Uterus (tissue), 2 donors: ENCODE data around the gene CTAGE1.

Source experiments
- POLR2A ChIP-seq, 2 donors: fragments of 450-650 bp; IDR thresholded peaks; one replicate each; pipeline ENCODE4 v1.6.1; 2016; ENCODE audit warnings: antibody characterized with exemption in 2 of 2, mild to moderate bottlenecking in 1 of 2, moderate library complexity in 1 of 2
- TF ChIP-seq, protein P1 (sequence below), 4 experiments: fragments of 200-600 bp in 2 of 4; fragments of 450-650 bp in 2 of 4; sonication (generic) in 2 of 4; IDR thresholded peaks; one replicate each; pipeline ENCODE4 v1.5.1; 2016 to 2019; ENCODE audit warnings: antibody characterized with exemption in 4 of 4, mild to moderate bottlenecking in 2 of 4, moderate library complexity in 1 of 4

DNA sequence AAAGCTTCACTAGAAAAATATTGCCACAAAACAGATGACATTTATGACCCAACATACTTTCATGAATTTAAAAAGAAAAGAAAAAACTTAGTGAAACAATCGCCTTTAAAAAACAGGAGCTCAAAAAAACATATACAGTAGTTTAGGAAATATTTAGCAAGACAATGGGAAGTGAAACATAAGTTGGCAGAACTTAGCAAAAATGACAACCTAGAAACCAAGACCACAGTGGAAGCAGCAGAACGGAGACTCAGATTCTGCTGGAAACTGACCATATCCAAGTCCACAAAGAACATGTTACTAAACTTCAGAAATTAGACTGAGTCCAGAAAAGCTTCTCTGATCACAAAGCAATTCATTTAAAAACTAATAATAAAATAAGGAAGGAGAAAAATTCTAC is 41.8 kb upstream of the CTAGE1 start:
- TF ChIP-seq, protein P1, sequence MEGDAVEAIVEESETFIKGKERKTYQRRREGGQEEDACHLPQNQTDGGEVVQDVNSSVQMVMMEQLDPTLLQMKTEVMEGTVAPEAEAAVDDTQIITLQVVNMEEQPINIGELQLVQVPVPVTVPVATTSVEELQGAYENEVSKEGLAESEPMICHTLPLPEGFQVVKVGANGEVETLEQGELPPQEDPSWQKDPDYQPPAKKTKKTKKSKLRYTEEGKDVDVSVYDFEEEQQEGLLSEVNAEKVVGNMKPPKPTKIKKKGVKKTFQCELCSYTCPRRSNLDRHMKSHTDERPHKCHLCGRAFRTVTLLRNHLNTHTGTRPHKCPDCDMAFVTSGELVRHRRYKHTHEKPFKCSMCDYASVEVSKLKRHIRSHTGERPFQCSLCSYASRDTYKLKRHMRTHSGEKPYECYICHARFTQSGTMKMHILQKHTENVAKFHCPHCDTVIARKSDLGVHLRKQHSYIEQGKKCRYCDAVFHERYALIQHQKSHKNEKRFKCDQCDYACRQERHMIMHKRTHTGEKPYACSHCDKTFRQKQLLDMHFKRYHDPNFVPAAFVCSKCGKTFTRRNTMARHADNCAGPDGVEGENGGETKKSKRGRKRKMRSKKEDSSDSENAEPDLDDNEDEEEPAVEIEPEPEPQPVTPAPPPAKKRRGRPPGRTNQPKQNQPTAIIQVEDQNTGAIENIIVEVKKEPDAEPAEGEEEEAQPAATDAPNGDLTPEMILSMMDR (IDR thresholded peaks at IDR 0.05): no peak
- TF ChIP-seq POLR2A (IDR thresholded peaks at IDR 0.05): no peak
